ENCODE measurements around the gene TOLLIP.

TOLLIP gene

GRCh38 chr11:1297576-1298473, 11.6 kb downstream of the TOLLIP start:
- no peak for DNase-seq (ENCODE audit: low spot score)

- no peak for DNase-seq (ENCODE audit: low spot score)
Observed at GRCh38 chr11:1297011-1297575, 12.3 kb downstream of the TOLLIP start.

DNA sequence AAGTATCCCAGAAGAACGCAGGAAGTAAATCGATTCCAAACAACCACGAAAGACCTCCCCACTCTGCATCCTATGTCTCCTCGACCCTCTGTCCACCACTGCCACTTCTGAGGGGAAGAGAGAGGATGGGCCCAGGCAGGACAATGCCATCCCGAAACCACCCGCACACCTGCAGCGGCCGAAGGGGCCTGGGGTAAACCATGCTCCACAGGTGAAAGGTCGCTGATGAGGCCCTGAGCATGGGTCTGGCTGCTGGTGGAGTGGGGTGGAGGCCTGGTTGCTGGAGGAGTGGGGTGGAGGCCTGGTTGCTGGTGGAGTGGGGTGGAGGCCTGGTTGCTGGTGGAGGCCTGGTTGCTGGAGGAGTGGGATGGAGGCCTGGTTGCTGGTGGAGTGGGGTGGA, 13.1 kb downstream of the TOLLIP start:
- no peak for DNase-seq (ENCODE audit: low spot score)

DNA sequence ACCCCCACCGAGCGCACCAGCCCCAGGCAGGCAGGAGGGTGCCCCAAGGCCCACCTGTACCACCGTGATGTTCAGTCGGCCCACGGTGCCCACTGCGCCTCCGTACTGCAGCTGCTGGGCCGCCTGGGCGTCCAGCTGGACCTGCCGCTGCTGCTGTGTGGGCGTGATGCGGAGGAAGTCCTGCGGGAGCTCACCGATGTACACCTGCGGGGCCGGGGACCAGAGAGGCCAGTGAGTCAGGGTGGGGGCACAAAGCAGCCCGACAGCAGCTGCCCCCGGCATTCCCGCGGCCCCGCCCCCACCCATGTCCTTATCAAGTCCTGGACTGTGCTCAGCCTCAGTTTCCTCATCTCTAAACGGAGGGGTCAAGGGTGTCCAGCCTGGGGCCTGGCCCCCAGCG, 13.8 kb downstream of the TOLLIP start:
- no peak for DNase-seq (ENCODE audit: low spot score)

DNA sequence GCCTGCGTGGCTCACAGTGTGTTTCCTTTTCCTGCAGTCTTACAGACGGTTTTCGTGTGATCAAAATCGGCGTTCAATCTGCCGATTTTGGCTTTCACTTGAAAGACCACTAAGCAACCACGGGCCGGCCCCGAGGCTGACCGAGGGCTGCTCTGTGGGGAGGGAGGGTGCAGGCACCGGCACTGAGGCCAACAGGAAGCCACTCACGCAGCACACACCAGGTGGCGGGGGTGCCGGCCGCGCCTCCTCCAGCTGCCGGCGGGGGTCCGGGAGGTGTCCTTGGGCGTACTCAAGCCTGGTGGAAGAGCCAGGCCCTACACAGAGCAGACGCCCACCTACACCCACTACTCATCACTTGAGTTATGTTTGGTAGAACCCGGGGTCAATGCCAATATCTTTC, 14.3 kb downstream of the TOLLIP start:
- DNase-seq (ENCODE audit: low spot score): no peak

DNA sequence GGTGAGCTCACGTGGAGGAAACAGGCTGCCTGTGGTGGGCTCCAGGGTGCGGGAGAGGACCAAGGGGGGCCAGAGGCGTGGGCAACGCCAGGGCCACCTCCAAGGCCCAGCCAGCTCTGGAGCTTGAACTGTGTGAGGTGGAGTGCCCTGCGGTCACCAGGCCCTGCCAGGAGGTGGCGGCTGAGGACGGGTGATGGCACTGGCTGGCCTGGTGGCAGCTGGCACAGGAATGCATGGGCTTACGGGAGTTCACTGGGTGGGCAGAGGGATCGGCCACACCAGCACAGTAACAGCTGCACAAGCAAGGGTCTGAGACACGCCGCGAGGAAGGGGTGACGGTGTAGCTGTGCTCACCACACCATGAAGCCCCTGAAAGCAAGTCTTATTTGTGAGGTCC, 15.8 kb downstream of the TOLLIP start:
- DNase-seq (ENCODE audit: low spot score): no peak

- no peak for DNase-seq (ENCODE audit: low spot score)
Observed at GRCh38 chr11:1292644-1293618, 16.5 kb downstream of the TOLLIP start.

DNA sequence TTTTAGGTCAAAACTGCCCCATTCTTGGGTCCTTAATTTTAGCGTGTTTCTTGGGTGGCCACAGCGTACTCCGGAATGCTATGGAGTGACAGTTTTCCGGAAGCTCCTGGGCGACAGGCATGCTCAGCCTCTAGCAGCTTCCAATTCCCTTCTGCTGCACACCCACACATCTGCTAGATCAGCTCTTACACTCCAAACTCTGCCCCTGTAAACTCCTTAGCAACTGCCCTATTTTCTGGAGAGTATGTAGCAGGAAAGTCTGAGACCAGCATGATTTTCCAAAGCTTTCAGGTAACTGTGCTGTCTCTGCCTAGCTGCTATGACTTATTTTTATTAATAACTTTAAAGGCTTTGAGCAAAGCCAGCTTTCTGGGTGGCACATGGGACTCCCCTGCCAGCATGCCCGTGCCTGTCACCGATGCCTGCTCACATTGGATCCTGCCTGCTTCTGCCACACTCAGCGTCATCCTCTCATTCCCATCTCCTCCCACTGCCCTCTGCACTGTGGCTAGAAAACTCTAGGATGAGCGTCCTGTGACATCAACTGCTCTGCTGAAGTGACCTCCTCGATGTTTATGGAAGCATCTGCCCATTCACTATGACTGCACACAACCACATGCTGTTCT, 17.3 kb downstream of the TOLLIP start:
- no peak for DNase-seq (ENCODE audit: low spot score)

- no peak for DNase-seq (ENCODE audit: low spot score)
Observed at GRCh38 chr11:1291295-1292017, 18.0 kb downstream of the TOLLIP start.

- DNase-seq (ENCODE audit: low spot score): no peak
Observed at GRCh38 chr11:1290052-1291040, 19.1 kb downstream of the TOLLIP start.

- DNase-seq (ENCODE audit: low spot score): no peak
Observed at GRCh38 chr11:1289211-1289935, 20.1 kb downstream of the TOLLIP start.

- DNase-seq (ENCODE audit: low spot score): no peak
Observed at GRCh38 chr11:1288426-1289151, 20.8 kb downstream of the TOLLIP start.

DNA sequence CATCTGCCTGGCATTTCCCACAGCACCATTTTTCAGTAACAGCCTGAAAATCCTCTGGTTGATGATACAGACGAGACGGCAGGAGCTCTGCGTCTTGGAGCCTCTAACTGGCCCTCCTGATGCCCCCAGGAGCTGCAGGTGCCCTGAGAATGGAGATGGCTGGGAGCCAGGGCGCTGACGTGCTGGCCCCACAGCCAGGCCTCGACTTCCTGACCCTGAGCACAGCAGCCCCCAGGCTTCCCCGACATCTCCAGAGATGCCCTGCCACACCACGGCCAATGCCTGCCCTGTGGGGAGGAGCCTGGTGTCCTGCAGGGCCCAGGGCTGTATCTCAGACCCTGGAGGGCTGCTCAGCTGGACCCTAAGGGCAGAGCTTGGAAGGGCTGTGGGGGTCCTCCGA, 21.5 kb downstream of the TOLLIP start:
- DNase-seq (ENCODE audit: low spot score): no peak

GRCh38 chr11:1285876-1286275, 23.6 kb downstream of the TOLLIP start:
- DNase-seq (ENCODE audit: low spot score): no peak

- no peak for DNase-seq (ENCODE audit: low spot score)
Observed at GRCh38 chr11:1285316-1285744, 24.1 kb downstream of the TOLLIP start.

- DNase-seq (ENCODE audit: low spot score): no peak
Observed at GRCh38 chr11:1283906-1284305, 25.5 kb downstream of the TOLLIP start.

DNA sequence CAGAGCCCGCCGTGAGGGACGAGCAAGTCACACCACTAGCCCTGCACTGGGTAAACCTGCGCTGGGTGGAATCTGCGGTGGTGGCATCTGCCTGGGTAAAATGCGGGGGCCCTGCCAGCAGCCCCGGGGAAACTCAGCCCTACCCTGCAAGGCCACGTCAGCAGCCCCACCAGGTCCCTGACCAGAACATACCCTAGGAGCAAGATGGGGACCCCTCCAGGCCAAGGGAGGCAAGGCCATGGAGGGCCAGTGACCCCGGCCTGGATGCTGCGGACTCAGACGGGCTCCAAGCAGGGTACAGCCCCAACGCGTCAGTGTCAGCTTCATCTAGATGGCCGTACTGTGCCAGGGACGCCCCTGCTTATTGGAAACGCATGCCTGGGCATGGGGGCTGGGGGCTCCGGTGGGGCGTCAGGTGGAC, 26.3 kb downstream of the TOLLIP start:
- DNase-seq (ENCODE audit: low spot score): no peak

DNA sequence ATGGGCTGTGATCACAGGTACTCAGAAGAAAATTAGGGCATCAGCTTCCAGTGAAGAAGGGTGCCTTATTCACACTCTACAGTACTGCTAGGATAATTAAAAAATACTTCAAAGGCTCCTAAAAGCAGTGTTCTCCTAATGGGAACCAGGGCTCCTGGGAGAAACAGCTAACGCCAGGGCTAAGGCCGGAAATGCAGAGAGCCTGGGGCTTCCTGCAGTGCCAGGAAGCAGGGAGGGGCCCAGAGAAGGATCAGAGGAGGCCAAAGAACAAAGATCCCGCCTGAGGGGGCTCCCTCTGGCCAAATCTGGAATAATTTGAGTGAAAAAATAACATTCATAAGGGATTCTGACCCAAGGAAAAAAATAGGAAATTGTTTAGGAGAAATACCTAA, 27.5 kb downstream of the TOLLIP start:
- no peak for DNase-seq (ENCODE audit: low spot score)
